Measurements from ENCODE around the gene POU2F2. TPM values are rescaled to one million over a fixed set of nuclear protein-coding genes. Genes with fewer than 3 reads are reported as not detected.

POU2F2 gene
- total RNA-seq, 2 experiments from 2014 or later, result 33.5 to 59.5 TPM

- Histone ChIP-seq H3K4me1 (ENCODE audit: insufficient read depth, low read length, poor library complexity, severe bottlenecking) (no peaks in the 10 kb centered on the region), H4K20me1 (ENCODE audit: insufficient read depth, low read length) (no peaks in the 10 kb centered on the region), H3K4me3 (ENCODE audit: low read depth, low read length, poor library complexity, severe bottlenecking) (no peak overlapping the region), H3K9me2 (ENCODE audit: insufficient read depth, low read length) (no peaks in the 10 kb centered on the region), H3K27ac (ENCODE audit: low read depth, low read length, poor library complexity, severe bottlenecking) (no peak overlapping the region), H3K4me2 (ENCODE audit: low read length) (no peak overlapping the region), H3K79me2 (ENCODE audit: insufficient read depth, low read depth, low read length) (no peaks in the 10 kb centered on the region), H3K36me3 (ENCODE audit: insufficient read depth, low read length) (no peaks in the 10 kb centered on the region), H3K9me3 (ENCODE audit: low read length) (no peaks in the 10 kb centered on the region), H2AFZ (ENCODE audit: low read length) (no peak overlapping the region)
- ChIA-PET CTCF (ENCODE audit: unreplicated experiment) (no interaction called here), POLR2A (no interaction called here)
- intact Hi-C loops (cut with micrococcal nuclease; ENCODE audit: unreplicated experiment), result no loop called here
- no peak for DNase-seq (ENCODE audit: low spot score)
- no TSS peak for BruUV-seq (replicated peaks)
- no peak for TF ChIP-seq CTCF (conservative IDR thresholded peaks at IDR 0.05; ENCODE audit: low read length)
- no peak for TF ChIP-seq EZH2phosphoT487 (IDR thresholded peaks at IDR 0.05; ENCODE audit: borderline replicate concordance, low read depth, low read length)
Measured at GRCh38 chr19:42170715-42171114, 38.5 kb upstream of the POU2F2 start.

GRCh38 chr19:42169486-42170413 is 37.5 kb upstream of the POU2F2 start:
- POLR2A ChIA-PET, result no interaction called here
- no peak for TF ChIP-seq EZH2phosphoT487 (IDR thresholded peaks at IDR 0.05; ENCODE audit: borderline replicate concordance, low read depth, low read length)
- no peak for TF ChIP-seq CTCF (conservative IDR thresholded peaks at IDR 0.05; ENCODE audit: low read length)
- Histone ChIP-seq H3K4me3 (ENCODE audit: low read depth, low read length, poor library complexity, severe bottlenecking) (no peak overlapping the region), H3K9me3 (ENCODE audit: low read length) (no peaks in the 10 kb centered on the region), H4K20me1 (ENCODE audit: insufficient read depth, low read length) (no peaks in the 10 kb centered on the region), H3K4me2 (ENCODE audit: low read length) (no peak overlapping the region), H3K9me2 (ENCODE audit: insufficient read depth, low read length) (no peaks in the 10 kb centered on the region), H2AFZ (ENCODE audit: low read length) (no peak overlapping the region), H3K79me2 (ENCODE audit: insufficient read depth, low read depth, low read length) (no peaks in the 10 kb centered on the region), H3K4me1 (ENCODE audit: insufficient read depth, low read length, poor library complexity, severe bottlenecking) (no peaks in the 10 kb centered on the region), H3K27ac (ENCODE audit: low read depth, low read length, poor library complexity, severe bottlenecking) (no peak overlapping the region), H3K36me3 (ENCODE audit: insufficient read depth, low read length) (no peaks in the 10 kb centered on the region)
- CTCF ChIA-PET (ENCODE audit: unreplicated experiment), result no interaction called here
- BruUV-seq (replicated peaks), result no TSS peak
- no peak for DNase-seq (ENCODE audit: low spot score)
- intact Hi-C loops (cut with micrococcal nuclease; ENCODE audit: unreplicated experiment), result no loop called here

GRCh38 chr19:42168206-42168605 is 36.0 kb upstream of the POU2F2 start:
- H3K9me3 ChIP-seq (ENCODE audit: low read length), result no peaks in the 10 kb centered on the region
- DNase-seq (ENCODE audit: low spot score), result no peak
- no peaks in the 10 kb centered on the region for H3K79me2 ChIP-seq (ENCODE audit: insufficient read depth, low read depth, low read length)
- POLR2A ChIA-PET, result no interaction called here
- no peak overlapping the region for H2AFZ ChIP-seq (ENCODE audit: low read length)
- no peaks in the 10 kb centered on the region for H3K9me2 ChIP-seq (ENCODE audit: insufficient read depth, low read length)
- H3K27ac ChIP-seq (ENCODE audit: low read depth, low read length, poor library complexity, severe bottlenecking), result no peak overlapping the region
- H3K36me3 ChIP-seq (ENCODE audit: insufficient read depth, low read length), result no peaks in the 10 kb centered on the region
- no peak for TF ChIP-seq EZH2phosphoT487 (IDR thresholded peaks at IDR 0.05; ENCODE audit: borderline replicate concordance, low read depth, low read length)
- no peak for TF ChIP-seq CTCF (conservative IDR thresholded peaks at IDR 0.05; ENCODE audit: low read length)
- H3K4me3 ChIP-seq (ENCODE audit: low read depth, low read length, poor library complexity, severe bottlenecking), result no peak overlapping the region
- H3K4me2 ChIP-seq (ENCODE audit: low read length), result no peak overlapping the region
- intact Hi-C loops (cut with micrococcal nuclease; ENCODE audit: unreplicated experiment), result no loop called here
- H4K20me1 ChIP-seq (ENCODE audit: insufficient read depth, low read length), result no peaks in the 10 kb centered on the region
- no peaks in the 10 kb centered on the region for H3K4me1 ChIP-seq (ENCODE audit: insufficient read depth, low read length, poor library complexity, severe bottlenecking)
- BruUV-seq (replicated peaks), result no TSS peak
- CTCF ChIA-PET (ENCODE audit: unreplicated experiment), result no interaction called here

Measured in OCI-LY7 (cell line).